Fibroblast of lung (primary cell): ENCODE measurements around the gene CX3CL1.

Source experiments
- CTCF ChIP-seq, 2 donors: IDR thresholded peaks in 1 of 2; conservative IDR thresholded peaks in 1 of 2; 1 replicate in 1 of 2; 2 replicates in 1 of 2; pipeline ENCODE4 v1.5.1; 2011 to 2012; ENCODE audit warnings: low read length in 2 of 2, control low read depth in 1 of 2, inconsistent platforms in 1 of 2, low read depth in 1 of 2, mild to moderate bottlenecking in 1 of 2
- EZH2 ChIP-seq: IDR thresholded peaks from 2 replicates; pipeline ENCODE4 v1.5.1; 2012; ENCODE audit warnings: low read length, control low read depth, mild to moderate bottlenecking; ENCODE audit errors: missing control alignments

DNA sequence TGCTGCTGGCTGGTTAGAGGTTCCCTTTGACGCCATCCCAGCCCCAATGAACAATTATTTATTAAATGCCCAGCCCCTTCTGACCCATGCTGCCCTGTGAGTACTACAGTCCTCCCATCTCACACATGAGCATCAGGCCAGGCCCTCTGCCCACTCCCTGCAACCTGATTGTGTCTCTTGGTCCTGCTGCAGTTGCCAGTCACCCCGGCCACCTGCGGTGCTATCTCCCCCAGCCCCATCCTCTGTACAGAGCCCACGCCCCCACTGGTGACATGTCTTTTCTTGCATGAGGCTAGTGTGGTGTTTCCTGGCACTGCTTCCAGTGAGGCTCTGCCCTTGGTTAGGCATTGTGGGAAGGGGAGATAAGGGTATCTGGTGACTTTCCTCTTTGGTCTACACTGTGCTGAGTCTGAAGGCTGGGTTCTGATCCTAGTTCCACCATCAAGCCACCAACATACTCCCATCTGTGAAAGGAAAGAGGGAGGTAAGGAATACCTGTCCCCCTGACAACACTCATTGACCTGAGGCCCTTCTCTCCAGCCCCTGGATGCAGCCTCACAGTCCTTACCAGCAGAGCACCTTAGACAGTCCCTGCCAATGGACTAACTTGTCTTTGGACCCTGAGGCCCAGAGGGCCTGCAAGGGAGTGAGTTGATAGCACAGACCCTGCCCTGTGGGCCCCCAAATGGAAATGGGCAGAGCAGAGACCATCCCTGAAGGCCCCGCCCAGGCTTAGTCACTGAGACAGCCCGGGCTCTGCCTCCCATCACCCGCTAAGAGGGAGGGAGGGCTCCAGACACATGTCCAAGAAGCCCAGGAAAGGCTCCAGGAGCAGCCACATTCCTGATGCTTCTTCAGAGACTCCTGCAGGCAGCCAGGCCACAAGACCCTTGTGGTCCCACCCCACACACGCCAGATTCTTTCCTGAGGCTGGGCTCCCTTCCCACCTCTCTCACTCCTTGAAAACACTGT lies 11.3 kb downstream of the CX3CL1 start:
- TF ChIP-seq CTCF (conservative IDR thresholded peaks at IDR 0.05 in 1 of 2, IDR thresholded peaks at IDR 0.05 in 1 of 2; ENCODE audit: low read depth in 1 of 2, low read length in 2 of 2) (no peak), EZH2 (no peak)
